MM.1S (cell line): Measurements from ENCODE around the gene AK4.

Source experiments
- EZH2 ChIP-seq: fragments of 300-600 bp; sonication (generic); optimal IDR thresholded peaks from 2 replicates; pipeline ENCODE3; 2017; ENCODE audit warnings: low read depth, mild to moderate bottlenecking, antibody characterized with exemption, low read length, mixed read lengths
- EZH2phosphoT487 ChIP-seq: fragments of 300-600 bp; sonication (generic); IDR thresholded peaks from 2 replicates; pipeline ENCODE4 v1.6.1; 2018; ENCODE audit warnings: antibody characterized with exemption, low read length
- TF ChIP-seq, protein P1 (sequence below): fragments of 300-600 bp; sonication (generic); IDR thresholded peaks from 2 replicates; pipeline ENCODE4 v1.5.1; 2016; ENCODE audit warnings: antibody characterized with exemption, low read length, mixed read lengths

DNA sequence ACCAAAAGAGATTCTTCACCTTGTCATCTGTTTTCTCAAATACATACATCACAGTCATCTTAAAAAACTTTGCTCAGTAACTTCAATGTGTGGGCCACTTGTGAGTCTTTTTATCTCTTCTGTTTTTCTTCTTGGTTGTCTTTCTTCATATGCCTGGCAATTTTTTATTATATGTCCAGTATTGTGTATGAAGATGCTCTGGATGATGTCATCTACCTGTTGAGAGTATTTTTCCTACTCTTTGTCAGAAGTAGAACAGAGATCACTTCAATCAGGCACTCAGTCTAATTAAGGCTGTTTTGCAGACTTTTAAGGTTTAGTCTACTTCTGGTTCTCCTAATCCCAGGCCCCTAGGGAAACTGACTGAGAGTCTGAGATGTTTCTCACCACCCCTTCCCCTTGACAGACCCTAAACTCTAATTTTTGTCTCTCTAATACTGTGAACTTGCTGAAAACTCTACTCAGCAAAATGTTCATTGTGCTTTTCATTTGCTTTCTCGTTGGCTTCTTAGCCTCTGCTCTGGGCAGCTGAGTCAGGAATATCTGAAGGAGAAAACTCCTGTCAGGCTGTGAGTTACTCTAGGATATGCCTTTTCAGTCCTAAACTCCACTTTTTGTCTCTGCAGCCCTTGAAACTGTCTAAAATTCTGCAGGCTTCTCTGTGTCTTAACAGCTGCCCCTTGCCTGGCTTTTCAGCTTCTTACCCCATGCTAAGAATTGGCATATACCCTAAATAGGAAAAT, 128.4 kb downstream of the AK4 start:
- TF ChIP-seq, protein P1, sequence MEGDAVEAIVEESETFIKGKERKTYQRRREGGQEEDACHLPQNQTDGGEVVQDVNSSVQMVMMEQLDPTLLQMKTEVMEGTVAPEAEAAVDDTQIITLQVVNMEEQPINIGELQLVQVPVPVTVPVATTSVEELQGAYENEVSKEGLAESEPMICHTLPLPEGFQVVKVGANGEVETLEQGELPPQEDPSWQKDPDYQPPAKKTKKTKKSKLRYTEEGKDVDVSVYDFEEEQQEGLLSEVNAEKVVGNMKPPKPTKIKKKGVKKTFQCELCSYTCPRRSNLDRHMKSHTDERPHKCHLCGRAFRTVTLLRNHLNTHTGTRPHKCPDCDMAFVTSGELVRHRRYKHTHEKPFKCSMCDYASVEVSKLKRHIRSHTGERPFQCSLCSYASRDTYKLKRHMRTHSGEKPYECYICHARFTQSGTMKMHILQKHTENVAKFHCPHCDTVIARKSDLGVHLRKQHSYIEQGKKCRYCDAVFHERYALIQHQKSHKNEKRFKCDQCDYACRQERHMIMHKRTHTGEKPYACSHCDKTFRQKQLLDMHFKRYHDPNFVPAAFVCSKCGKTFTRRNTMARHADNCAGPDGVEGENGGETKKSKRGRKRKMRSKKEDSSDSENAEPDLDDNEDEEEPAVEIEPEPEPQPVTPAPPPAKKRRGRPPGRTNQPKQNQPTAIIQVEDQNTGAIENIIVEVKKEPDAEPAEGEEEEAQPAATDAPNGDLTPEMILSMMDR, result no peak
- no peak for TF ChIP-seq EZH2
- no peak for TF ChIP-seq EZH2phosphoT487
